OCI-LY3 (cell line): Measurements from ENCODE around the gene RHOB.

ENCODE experiments used
- EZH2phosphoT487 ChIP-seq: fragments of 200-600 bp; shearing (Covaris generic); IDR thresholded peaks from 2 replicates; pipeline ENCODE4 v1.6.1; 2018; ENCODE audit warnings: antibody characterized with exemption, mixed run types, low read depth
- TF ChIP-seq, protein P1 (sequence below): fragments of 200-600, 300-600 bp; sonication (generic); IDR thresholded peaks from 2 replicates; pipeline ENCODE4 v1.5.1; 2014; ENCODE audit warnings: antibody characterized with exemption, low read length, low read depth

DNA sequence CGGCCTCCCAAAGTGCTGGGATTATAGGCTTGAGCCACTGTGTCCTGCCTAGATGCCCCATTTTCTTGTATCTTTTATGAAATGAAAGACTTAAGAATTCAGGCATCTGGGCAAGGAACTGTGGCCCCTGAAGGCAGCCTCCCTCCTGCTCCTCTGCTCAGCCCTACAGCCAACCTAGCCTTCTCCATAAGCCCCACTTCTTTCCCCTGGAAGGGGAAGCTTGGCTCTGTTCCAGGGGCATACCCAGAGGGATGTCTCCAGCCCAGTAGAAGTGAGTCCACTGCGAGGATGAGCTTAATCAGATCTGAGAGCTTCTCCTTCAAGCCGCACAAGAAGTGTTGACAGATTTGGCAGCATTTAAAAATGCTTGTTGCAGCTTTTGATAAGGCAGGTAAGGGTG lies 39.7 kb downstream of the RHOB start:
- TF ChIP-seq, protein P1, sequence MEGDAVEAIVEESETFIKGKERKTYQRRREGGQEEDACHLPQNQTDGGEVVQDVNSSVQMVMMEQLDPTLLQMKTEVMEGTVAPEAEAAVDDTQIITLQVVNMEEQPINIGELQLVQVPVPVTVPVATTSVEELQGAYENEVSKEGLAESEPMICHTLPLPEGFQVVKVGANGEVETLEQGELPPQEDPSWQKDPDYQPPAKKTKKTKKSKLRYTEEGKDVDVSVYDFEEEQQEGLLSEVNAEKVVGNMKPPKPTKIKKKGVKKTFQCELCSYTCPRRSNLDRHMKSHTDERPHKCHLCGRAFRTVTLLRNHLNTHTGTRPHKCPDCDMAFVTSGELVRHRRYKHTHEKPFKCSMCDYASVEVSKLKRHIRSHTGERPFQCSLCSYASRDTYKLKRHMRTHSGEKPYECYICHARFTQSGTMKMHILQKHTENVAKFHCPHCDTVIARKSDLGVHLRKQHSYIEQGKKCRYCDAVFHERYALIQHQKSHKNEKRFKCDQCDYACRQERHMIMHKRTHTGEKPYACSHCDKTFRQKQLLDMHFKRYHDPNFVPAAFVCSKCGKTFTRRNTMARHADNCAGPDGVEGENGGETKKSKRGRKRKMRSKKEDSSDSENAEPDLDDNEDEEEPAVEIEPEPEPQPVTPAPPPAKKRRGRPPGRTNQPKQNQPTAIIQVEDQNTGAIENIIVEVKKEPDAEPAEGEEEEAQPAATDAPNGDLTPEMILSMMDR: no peak
- TF ChIP-seq EZH2phosphoT487: no peak
